ENCODE data around the gene NBPF19.
"Not testable (repeated sequence)": the region's sequence is repeated elsewhere in the genome, so short reads cannot be mapped to it uniquely, and the experiment has no call there.

NBPF19 gene, protein sequence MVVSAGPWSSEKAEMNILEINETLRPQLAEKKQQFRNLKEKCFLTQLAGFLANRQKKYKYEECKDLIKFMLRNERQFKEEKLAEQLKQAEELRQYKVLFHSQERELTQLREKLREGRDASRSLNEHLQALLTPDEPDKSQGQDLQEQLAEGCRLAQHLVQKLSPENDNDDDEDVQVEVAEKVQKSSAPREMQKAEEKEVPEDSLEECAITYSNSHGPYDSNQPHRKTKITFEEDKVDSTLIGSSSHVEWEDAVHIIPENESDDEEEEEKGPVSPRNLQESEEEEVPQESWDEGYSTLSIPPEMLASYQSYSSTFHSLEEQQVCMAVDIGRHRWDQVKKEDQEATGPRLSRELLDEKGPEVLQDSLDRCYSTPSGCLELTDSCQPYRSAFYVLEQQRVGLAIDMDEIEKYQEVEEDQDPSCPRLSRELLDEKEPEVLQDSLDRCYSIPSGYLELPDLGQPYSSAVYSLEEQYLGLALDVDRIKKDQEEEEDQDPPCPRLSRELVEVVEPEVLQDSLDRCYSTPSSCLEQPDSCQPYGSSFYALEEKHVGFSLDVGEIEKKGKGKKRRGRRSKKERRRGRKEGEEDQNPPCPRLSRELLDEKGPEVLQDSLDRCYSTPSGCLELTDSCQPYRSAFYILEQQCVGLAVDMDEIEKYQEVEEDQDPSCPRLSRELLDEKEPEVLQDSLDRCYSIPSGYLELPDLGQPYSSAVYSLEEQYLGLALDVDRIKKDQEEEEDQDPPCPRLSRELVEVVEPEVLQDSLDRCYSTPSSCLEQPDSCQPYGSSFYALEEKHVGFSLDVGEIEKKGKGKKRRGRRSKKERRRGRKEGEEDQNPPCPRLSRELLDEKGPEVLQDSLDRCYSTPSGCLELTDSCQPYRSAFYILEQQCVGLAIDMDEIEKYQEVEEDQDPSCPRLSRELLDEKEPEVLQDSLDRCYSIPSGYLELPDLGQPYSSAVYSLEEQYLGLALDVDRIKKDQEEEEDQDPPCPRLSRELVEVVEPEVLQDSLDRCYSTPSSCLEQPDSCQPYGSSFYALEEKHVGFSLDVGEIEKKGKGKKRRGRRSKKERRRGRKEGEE (N-terminal part only)

GRCh38 chr1:149474745-149475144 is at the start of gene NBPF19:
Gene NBPF19, plus strand, starts transcription at chr1:149475045. Its CDS starts 888 bp downstream, at chr1:149475933.
- not testable (repeated sequence) for DNase-seq (ENCODE audit: low read depth)

GRCh38 chr1:149428317-149428716 is 46.5 kb upstream of the NBPF19 start:
- DNase-seq (ENCODE audit: low read depth) = not testable (repeated sequence)

GRCh38 chr1:149445451-149445850 is 29.4 kb upstream of the NBPF19 start:
- DNase-seq (ENCODE audit: low read depth) = not testable (repeated sequence)

- not testable (repeated sequence) for DNase-seq (ENCODE audit: low read depth)
Observed at GRCh38 chr1:149452196-149452595, 22.6 kb upstream of the NBPF19 start.

- not testable (repeated sequence) for DNase-seq (ENCODE audit: low read depth)
Observed at GRCh38 chr1:149452652-149453051, 22.2 kb upstream of the NBPF19 start.

DNA sequence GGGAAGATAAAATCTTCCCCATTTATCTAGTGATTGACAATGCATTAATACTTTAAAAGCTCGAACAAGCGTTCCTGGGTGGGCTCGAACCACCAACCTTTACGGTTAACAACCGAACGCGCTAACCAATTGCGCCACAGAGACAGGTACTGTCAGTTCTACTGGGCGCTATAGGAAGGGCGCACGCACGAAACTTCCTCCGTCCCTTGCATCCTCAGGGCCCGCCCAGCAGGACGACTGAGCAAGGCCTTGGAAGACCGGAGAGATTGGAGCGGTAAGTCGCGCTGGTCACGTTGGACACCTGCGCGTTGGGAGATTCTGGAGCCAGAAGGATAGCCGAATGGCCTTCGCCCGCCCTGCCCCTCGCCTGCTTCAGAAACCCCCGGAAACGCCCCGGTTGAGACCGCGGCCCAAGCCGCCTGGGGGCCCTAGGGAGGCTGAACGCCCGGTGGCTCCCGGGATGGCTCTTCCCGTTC is 83.5 kb downstream of the NBPF19 start:
- peak; percentile 19 for DNase-seq (ENCODE audit: low read depth)

DNA sequence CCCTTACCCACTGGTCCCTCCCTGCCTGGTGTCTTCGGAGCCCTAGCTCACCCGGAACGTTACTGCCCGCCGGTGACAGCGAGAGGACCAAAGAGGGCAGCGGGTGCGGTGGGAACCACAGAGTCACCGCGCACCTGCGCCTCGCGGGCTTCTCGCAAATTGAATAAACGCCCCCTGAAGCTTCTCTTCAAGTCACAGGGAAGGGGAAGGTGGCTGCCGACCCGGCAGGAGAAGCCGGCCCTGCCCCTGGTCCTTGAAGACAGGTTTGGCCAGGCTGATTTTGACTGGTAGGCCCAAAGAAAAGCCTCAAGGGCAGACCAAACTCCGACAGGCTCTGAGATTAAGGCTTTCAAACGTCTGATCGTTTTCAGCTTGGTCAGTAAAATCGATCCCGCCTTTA is 87.0 kb downstream of the NBPF19 start:
- DNase-seq (ENCODE audit: low read depth) = not testable (repeated sequence)

DNA sequence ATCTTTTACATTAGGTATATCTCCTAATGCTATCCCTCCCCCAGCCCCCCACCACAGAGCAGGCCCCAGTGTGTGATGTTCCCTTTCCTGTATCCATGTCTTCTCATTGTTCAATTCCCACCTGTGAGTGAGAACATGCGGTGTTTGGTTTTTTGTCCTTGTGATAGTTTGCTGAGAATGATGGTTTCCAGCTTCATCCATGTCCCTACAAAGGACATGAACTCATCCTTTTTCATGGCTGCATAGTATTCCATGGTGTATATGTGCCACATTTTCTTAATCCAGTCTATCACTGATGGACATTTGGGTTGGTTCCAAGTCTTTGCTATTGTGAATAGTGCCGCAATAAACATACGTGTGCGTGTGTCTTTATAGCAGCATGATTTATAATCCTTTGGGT is 90.6 kb downstream of the NBPF19 start:
- DNase-seq (ENCODE audit: low read depth) = not testable (repeated sequence)

GRCh38 chr1:149572763-149573162 is 97.9 kb downstream of the NBPF19 start:
- not testable (repeated sequence) for DNase-seq (ENCODE audit: low read depth)

- DNase-seq (ENCODE audit: low read depth) = peak; percentile 34
Observed at GRCh38 chr1:149585592-149585991, 110.7 kb downstream of the NBPF19 start.
